Measurements from ENCODE around the gene PNMA6E. TPM values are rescaled to one million over a fixed set of nuclear protein-coding genes. Genes with fewer than 3 reads are reported as not detected.

The PNMA6E gene
- total and polyA plus RNA-seq, 2 donors (not counting 1 experiment from before 2014, with no cell fraction given): not detected

DNA sequence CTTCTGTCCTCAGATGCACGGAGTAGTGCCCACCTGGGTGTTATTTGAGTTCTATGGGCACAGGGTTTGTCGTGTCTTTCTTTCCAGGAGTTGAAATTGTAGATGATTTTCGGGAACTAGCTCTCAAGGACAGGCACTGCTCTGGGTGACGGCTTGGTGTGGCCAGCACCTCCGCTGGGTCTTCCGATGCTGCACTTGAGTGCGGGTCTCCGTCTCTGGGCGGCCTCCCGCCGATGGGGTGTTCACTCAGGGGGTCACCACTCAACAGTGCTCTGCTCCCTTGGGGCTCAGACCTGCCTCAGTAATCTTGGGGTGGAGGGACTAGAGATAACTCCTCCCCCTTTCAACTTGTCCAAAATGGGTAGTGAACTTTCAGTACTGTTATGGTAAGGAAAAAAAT, 12.6 kb upstream of the PNMA6E start:
- 100% methylated on average over 3 of the region's 11 CpGs for WGBS (ENCODE audit: insufficient coverage)
- no peaks in the 10 kb centered on the region for H3K9me3 ChIP-seq (ENCODE audit: control extremely low read depth in 1 of 3, control insufficient read depth in 2 of 3, insufficient read depth in 1 of 3, low read length in 2 of 3)
- no peak for DNase-seq
- H3K4me1 Mint-ChIP-seq: peaks cover 8% of the 10 kb centered on the region
- no peaks in the 10 kb centered on the region for H3K79me2 ChIP-seq (ENCODE audit: control insufficient read depth, insufficient read depth, low read length)
- no peak for ATAC-seq (ENCODE audit: low read depth)
- ChIA-PET CTCF (no interaction called here), POLR2A (no interaction called here)
- intact Hi-C loops (cut with micrococcal nuclease): no loop called here
- no peak overlapping the region for H3K4me2 ChIP-seq (replicated peaks; ENCODE audit: low read depth, low read length, poor library complexity, severe bottlenecking)
- no peaks in the 10 kb centered on the region for H3K36me3 ChIP-seq (replicated peaks in 1 of 2; ENCODE audit: control extremely low read depth in 1 of 2, control insufficient read depth in 1 of 2, extremely low read depth in 1 of 2, insufficient read depth in 2 of 2, low read length in 1 of 2)
- no peaks in the 10 kb centered on the region for H3K27me3 ChIP-seq (replicated peaks in 1 of 4; ENCODE audit: control extremely low read depth in 1 of 4, control insufficient read depth in 3 of 4, insufficient read depth in 4 of 4, low read length in 3 of 4)
- no peak overlapping the region for H3K4me3 Mint-ChIP-seq
- H3K27me3 Mint-ChIP-seq: no peaks in the 10 kb centered on the region
- no peaks in the 10 kb centered on the region for H4K20me1 ChIP-seq (ENCODE audit: control insufficient read depth, insufficient read depth, low read length, poor library complexity, severe bottlenecking)
- no peak overlapping the region for H3K27ac ChIP-seq (ENCODE audit: low read length in 2 of 2)
- no peaks in the 10 kb centered on the region for H3K9me3 Mint-ChIP-seq (ENCODE audit: insufficient read depth)
- no peak overlapping the region for H3K9ac ChIP-seq (ENCODE audit: low read length)
- no peak overlapping the region for H3K27ac Mint-ChIP-seq
- H3K4me1 ChIP-seq (ENCODE audit: control insufficient read depth in 2 of 2, insufficient read depth in 2 of 2, low read length in 2 of 2): peaks cover 9 to 11% of the 10 kb centered on the region in 2 donors
- H3K4me3 ChIP-seq (ENCODE audit: control extremely low read depth in 1 of 5, extremely low read depth in 1 of 5, insufficient read depth in 1 of 5, low read depth in 2 of 5, low read length in 4 of 5): no peak overlapping the region
- H2AFZ ChIP-seq (ENCODE audit: insufficient read depth, low read depth, low read length, poor library complexity, severe bottlenecking): no peak overlapping the region
- no peak for TF ChIP-seq EZH2 (IDR thresholded peaks at IDR 0.05; ENCODE audit: borderline replicate concordance, insufficient read depth, low read depth, low read length, poor library complexity, severe bottlenecking)

DNA sequence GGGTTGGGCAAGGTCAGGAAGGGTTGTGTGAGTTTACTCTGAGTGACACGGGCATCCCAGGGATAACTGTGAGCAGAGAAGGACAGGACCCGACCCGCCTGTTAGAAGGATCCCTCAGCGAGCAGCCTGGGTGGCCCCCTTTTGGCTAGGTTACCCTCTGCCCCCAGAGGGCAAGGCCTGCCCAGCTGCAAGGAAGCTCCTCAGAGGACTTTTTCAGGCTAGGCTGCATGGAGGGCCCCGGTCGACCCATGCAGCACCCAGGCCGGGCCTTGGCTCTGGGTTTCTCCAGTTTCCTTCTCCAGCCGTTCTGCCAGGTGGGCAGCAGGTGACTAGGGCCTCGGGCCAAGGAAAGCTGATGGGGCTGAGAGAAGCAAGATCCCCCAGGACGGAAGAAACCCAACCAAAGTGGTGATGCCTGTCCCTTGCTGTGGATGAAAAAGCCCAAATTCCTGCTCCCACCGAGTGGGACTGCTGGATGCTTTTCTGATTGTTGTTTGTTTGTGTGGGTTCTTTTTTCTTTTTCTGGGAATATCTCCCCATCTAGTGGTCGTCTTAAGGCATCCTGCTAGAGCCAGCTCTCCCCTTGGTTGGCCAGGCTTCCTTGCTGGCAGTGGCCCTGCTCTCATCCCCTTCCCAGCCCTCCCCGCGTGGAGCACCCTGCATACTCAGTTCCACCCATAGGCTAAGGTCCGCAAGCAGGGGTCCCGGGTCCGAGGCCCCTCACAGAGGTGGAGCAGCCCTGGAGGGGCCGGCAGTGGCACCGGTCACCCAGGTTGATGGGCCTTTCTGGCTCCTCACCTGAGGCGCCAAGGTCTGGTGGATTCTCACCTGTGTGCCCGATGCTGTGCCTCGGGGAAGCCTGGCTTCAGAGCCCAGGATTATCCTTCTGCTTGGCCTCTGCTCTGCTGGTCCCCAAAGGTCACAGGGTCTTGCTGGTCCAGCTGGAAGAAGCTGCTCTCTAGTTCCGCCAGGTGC, 11.9 kb upstream of the PNMA6E start:
- H3K27me3 ChIP-seq (replicated peaks in 1 of 4; ENCODE audit: control extremely low read depth in 1 of 4, control insufficient read depth in 3 of 4, insufficient read depth in 4 of 4, low read length in 3 of 4): no peaks in the 10 kb centered on the region
- Mint-ChIP-seq H3K27me3 (no peaks in the 10 kb centered on the region), H3K27ac (no peak overlapping the region), H3K4me1 (peaks cover 8% of the 10 kb centered on the region), H3K4me3 (peak overlapping the region; percentile 81), H3K9me3 (ENCODE audit: insufficient read depth) (no peaks in the 10 kb centered on the region)
- H3K27ac ChIP-seq (ENCODE audit: low read length in 2 of 2): no peak overlapping the region
- peaks cover 9 to 11% of the 10 kb centered on the region in 2 donors for H3K4me1 ChIP-seq (ENCODE audit: control insufficient read depth in 2 of 2, insufficient read depth in 2 of 2, low read length in 2 of 2)
- ChIA-PET POLR2A (no interaction called here), CTCF (no interaction called here)
- H3K36me3 ChIP-seq (replicated peaks in 1 of 2; ENCODE audit: control extremely low read depth in 1 of 2, control insufficient read depth in 1 of 2, extremely low read depth in 1 of 2, insufficient read depth in 2 of 2, low read length in 1 of 2): no peaks in the 10 kb centered on the region
- no peak overlapping the region for H3K4me3 ChIP-seq (ENCODE audit: control extremely low read depth in 1 of 5, extremely low read depth in 1 of 5, insufficient read depth in 1 of 5, low read depth in 2 of 5, low read length in 4 of 5)
- no peak overlapping the region for H3K9ac ChIP-seq (ENCODE audit: low read length)
- H4K20me1 ChIP-seq (ENCODE audit: control insufficient read depth, insufficient read depth, low read length, poor library complexity, severe bottlenecking): no peaks in the 10 kb centered on the region
- no peak overlapping the region for H2AFZ ChIP-seq (ENCODE audit: insufficient read depth, low read depth, low read length, poor library complexity, severe bottlenecking)
- ATAC-seq (ENCODE audit: low read depth): no peak
- no peaks in the 10 kb centered on the region for H3K9me3 ChIP-seq (ENCODE audit: control extremely low read depth in 1 of 3, control insufficient read depth in 2 of 3, insufficient read depth in 1 of 3, low read length in 2 of 3)
- WGBS (ENCODE audit: insufficient coverage): 94% methylated on average over 18 of the region's 23 CpGs
- intact Hi-C loops (cut with micrococcal nuclease): no loop called here
- DNase-seq: no peak
- H3K79me2 ChIP-seq (ENCODE audit: control insufficient read depth, insufficient read depth, low read length): no peaks in the 10 kb centered on the region
- H3K4me2 ChIP-seq (replicated peaks; ENCODE audit: low read depth, low read length, poor library complexity, severe bottlenecking): no peak overlapping the region
- TF ChIP-seq EZH2 (IDR thresholded peaks at IDR 0.05; ENCODE audit: borderline replicate concordance, insufficient read depth, low read depth, low read length, poor library complexity, severe bottlenecking): no peak
- TF ChIP-seq, protein P1, sequence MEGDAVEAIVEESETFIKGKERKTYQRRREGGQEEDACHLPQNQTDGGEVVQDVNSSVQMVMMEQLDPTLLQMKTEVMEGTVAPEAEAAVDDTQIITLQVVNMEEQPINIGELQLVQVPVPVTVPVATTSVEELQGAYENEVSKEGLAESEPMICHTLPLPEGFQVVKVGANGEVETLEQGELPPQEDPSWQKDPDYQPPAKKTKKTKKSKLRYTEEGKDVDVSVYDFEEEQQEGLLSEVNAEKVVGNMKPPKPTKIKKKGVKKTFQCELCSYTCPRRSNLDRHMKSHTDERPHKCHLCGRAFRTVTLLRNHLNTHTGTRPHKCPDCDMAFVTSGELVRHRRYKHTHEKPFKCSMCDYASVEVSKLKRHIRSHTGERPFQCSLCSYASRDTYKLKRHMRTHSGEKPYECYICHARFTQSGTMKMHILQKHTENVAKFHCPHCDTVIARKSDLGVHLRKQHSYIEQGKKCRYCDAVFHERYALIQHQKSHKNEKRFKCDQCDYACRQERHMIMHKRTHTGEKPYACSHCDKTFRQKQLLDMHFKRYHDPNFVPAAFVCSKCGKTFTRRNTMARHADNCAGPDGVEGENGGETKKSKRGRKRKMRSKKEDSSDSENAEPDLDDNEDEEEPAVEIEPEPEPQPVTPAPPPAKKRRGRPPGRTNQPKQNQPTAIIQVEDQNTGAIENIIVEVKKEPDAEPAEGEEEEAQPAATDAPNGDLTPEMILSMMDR (IDR thresholded peaks at IDR 0.05): no peak

Data from B cell (primary cell).